Activated T-cell treated with anti-CD3 and anti-CD28 coated beads for 48 hours (primary cell): ENCODE measurements around the gene CEP55.

Experiments used
- DNase-seq: peaks from one replicate; pipeline ENCODE4 v3.0.0-alpha.2; 2020; ENCODE audit warnings: low read depth

CEP55 gene

DNA sequence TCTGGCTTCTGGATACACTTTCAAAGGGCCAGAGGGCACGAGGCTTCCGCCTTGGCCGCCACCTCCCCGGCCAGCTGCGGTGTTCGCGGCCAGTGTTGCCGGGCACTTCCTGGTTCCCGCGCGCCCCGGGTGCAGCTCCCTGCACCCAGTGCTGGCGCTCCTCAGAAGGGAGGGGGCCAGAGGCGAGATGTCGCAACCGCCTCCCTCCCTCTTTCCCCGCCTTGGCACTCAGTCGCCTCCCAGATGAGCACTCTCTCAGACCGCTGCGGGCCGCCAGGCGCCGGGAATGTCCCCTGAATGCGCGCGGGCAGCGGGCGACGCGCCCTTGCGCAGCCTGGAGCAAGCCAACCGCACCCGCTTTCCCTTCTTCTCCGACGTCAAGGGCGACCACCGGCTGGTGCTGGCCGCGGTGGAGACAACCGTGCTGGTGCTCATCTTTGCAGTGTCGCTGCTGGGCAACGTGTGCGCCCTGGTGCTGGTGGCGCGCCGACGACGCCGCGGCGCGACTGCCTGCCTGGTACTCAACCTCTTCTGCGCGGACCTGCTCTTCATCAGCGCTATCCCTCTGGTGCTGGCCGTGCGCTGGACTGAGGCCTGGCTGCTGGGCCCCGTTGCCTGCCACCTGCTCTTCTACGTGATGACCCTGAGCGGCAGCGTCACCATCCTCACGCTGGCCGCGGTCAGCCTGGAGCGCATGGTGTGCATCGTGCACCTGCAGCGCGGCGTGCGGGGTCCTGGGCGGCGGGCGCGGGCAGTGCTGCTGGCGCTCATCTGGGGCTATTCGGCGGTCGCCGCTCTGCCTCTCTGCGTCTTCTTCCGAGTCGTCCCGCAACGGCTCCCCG lies 70.2 kb downstream of the CEP55 start, which contains the start of gene FFAR4:
Gene FFAR4 (plus strand): TSS at position 231 of the 842 bp plus-strand sequence. CDS start 56 bp downstream, at position 287.
- DNase-seq: no peak

DNA sequence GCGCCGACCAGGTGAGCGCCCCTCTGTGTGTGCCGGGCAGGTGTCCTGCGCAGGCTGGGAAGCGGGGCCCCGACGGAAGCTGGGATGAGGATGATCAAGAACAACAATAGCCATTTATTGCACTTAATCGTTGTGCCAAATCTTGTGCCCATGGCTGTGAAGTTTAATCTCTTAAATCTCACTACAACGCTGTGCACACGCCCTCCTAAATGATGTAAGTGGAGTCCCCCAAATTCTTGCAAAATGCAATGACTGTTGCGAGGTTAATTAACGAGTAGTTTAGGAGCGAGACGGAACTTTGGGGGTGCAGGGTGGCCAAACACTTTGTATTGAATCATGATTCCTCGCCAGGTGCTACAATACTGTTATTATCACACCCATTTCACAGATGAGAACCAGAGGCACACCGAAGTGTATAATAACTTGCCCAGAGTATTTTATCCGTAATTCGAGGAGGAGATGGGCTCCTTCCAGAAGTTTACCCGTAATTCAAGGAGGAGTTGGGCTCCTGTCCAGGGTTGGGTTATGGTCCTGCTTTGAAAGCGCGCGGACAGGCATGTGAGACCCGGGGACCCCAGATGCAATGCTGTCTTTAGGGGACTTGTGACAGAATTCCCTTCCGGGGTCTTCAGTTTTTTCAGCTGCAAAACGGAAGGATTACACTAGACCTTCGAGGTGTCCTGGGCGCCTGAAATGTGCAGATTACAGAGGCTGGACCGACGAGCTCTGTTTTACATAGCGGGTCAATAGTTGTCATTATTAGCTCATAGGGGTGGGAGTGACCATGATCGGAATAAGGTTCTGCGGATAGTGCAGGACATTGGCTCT lies 71.1 kb downstream of the CEP55 start:
- no peak for DNase-seq

DNA sequence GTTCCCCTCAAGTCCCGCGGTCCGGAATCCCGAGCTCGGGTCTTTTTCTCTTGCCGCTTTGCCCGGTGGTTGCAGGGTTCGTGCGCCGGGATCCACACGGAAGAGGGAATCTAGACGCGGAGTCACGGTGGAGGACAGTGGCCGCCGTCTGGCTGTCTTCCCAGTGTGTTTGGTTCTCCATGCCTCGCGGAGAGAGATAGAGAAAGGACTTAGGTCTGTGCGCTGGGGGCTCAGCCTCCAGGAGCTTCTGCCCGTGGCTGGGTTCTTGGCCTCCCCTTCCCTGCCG lies 71.6 kb downstream of the CEP55 start:
- no peak for DNase-seq

DNA sequence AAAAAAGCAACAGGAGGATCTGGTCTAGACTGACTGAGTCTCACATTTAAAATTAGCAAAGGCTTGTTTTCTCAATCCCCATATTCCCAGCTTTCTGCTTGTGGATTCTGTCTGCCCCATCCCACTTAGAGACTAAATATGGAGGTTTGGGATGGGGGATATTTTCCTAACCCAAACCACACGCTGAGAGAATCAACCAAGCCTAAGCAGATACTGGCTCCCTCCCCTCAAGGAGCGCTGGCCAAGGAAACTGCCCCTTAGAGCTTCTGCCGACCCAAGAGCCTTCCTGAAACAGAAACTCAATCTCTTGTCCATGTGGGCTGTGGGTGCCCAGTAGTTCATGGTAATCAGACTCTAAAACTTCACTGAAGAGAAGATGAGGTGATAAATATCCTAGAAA lies 74.0 kb downstream of the CEP55 start:
- no peak for DNase-seq

DNA sequence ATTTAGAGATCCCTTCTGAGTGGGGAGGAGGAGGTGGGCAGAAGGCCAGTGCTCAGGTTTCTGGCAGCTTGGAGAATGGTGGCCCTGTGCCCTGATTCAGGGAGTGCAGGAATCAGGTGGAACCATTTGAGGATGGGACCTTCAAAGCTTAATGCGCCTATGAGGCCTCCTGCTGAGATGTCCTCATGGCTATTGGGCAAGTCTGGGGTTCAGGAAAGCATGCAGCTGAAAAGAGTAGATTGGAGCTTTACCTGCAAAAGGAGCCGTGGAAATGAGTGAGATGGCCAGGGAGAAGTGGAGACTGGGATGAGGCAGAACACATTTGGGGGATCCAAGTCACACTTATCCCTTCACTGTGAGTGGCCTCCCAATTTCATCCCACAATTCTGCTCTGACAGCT lies 76.2 kb downstream of the CEP55 start:
- no peak for DNase-seq

DNA sequence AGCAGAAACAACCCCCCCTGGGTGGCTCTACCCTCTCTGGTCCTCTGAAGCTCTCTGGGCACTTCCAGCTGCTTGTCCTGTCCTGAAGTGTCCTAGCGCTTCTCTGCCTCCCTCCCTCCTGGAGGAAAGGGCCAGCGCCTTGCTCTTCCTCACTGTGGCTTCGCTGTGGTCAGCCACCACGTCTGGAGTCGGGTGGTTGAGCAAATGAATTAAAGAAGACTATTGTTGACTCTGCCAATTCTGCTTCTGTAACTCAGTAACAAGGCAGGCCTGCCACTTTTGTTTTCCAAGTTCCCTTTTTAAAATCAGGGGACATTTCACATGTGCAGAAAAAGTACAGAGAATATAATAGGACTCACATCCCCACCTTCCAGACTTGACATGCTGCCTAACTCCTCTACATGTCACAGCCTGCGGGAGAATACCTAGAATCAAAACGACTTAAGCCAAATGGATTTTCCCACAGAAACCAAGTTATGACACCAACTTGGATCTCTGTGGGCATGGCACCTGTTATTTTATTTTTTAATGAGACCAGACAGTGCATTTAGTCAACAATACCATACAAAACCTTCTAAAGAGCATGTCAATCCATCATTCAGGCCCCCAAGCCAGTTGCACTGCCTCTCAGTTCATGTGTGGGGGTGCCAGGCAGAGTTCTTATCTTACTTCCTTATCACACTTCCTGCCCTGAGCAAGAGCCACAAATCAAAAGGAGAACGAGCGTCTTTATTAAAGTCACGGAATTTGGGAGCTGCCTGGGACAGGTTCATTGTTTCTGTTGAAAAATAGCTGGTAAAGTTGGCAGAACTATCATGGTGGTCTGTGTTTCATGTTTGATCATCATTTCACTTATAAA lies 76.9 kb downstream of the CEP55 start:
- no peak for DNase-seq

DNA sequence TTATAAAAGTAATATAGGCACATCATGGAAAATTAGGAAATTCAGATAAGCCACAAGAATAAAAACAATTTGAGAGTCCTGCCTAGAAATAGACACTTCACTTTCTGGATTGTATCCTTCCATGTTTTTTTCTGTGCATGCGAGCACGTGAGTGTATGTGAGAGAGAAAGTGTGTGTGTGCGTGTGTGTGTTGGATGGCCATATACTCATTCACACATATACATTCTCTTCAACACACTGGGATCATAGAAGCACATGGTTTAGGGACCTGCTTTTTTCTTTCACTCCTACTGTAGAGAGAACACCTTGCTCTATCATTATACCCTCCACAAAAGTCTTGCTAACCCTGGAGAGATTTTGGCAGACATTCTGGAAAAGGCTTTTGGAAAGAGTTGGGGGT lies 77.5 kb downstream of the CEP55 start:
- DNase-seq: no peak

DNA sequence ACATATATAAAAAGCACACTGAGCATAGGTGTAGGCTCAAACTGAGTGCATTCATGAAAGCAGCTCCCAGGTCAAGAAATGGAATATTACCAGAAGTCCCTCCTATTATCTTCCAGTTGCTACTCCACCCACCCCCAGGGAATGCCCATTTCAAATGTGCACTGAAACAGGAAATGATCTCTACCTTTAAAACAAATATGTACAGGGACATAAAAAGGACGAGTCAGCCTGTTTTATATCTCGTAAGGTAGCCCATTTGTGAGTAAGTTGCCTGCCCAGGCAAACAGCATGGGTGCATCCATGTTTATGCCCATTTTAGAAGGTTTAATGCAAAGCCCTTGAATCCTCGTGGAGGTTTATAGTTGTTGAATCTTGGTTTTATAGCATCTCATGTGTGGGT lies 80.5 kb downstream of the CEP55 start:
- no peak for DNase-seq

DNA sequence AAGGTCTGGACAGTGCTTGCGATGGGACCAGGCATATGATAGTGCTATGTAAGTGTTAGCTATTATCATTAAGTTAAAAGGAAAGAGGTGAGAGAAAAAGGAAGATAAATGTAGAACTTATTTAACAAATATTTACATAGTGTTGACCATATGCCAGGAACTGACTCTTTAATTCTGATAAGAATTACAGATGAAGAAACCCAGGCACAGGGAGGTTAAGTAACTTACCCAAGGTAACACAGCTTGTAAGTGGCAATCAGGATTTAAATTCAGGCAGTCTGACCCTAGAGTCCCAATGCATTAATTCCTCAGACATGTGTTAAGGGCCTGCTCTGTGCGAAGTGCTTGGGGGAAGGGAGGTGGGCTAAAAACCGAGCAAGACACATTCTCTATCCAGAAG lies 81.2 kb downstream of the CEP55 start:
- no peak for DNase-seq
